GM12878 (cell line): Measurements from ENCODE around the gene OSBPL3. TPM values are rescaled to one million over a fixed set of nuclear protein-coding genes. Genes with fewer than 3 reads are reported as not detected.
A peak's percentile ranks its signal among the peaks of the same experiment; 100 is the strongest.

Source experiments
- ATAC-seq: fragments of 200-7000 bp; cut with Tn5 transposase; 3 replicates; pipeline ENCODE4 v1.9.1; 2020; ENCODE audit warnings: mild to moderate bottlenecking, moderate library complexity
- BruUV-seq: library from RNA; stranded (reverse); fragments of 400-500 nt; replicated peaks from 2 replicates; lab custom pipeline; 2021; lab: Mats Ljungman, UMichigan
- CTCF ChIA-PET: fragments of 300-600 bp; sonication (Branson Sonifier 250); formaldehyde crosslinking; extraction: SDS; loops from one replicate; lab custom pipeline; 2021; ENCODE audit warnings: inconsistent platforms; lab: Yijun Ruan, JAX
- POLR2A ChIA-PET: fragments of 350-600 bp; formaldehyde crosslinking; extraction: SDS; loops from one replicate; lab custom pipeline; 2021; ENCODE audit warnings: inconsistent platforms; lab: Charles Lee
- RAD21 ChIA-PET: fragments of 300-600 bp; sonication (Branson Sonifier 250); formaldehyde crosslinking; loops from one replicate; lab custom pipeline; 2023; ENCODE audit warnings: antibody characterized with exemption; ENCODE audit not compliant: unreplicated experiment; lab: Charles Lee
- SMC1A ChIA-PET: fragments of 300-600 bp; sonication (Branson Sonifier 250); formaldehyde crosslinking; loops from one replicate; lab custom pipeline; 2023; ENCODE audit not compliant: unreplicated experiment, uncharacterized antibody; lab: Charles Lee
- DNase-seq: peaks from one replicate; pipeline ENCODE4 v3.0.0-alpha.2; 2011; ENCODE audit warnings: low read depth, low spot score
- FAIRE-seq: peaks from 3 replicates; lab custom pipeline; 2011; peaks lifted over from hg19 to GRCh38; lab: Jason Lieb, UNC
- H2AFZ ChIP-seq: 2 replicates; pipeline ENCODE4 v1.6.0; 2011; ENCODE audit warnings: low read depth, low read length, control low read depth; ENCODE audit not compliant: control insufficient read depth
- H3K27ac ChIP-seq: 2 replicates; pipeline ENCODE4 v1.5.1; 2011; ENCODE audit warnings: control low read depth; ENCODE audit not compliant: control insufficient read depth, insufficient read depth
- H3K27me3 ChIP-seq, 2 experiments: replicated peaks in 1 of 2; 2 replicates each; pipeline versions ENCODE4 v1.6.0 to v1.6.1; 2011; ENCODE audit warnings: low read length in 1 of 2; ENCODE audit not compliant: control insufficient read depth in 2 of 2, insufficient read depth in 2 of 2
- H3K36me3 ChIP-seq, 2 experiments: 2 replicates each; pipeline ENCODE4 v1.5.1; 2011; ENCODE audit warnings: low read length in 1 of 2; ENCODE audit not compliant: control insufficient read depth in 2 of 2, insufficient read depth in 2 of 2
- H3K4me1 ChIP-seq: 2 replicates; pipeline ENCODE4 v1.6.1; 2011; ENCODE audit warnings: mild to moderate bottlenecking, low read length, moderate library complexity, mixed read lengths; ENCODE audit not compliant: control insufficient read depth, insufficient read depth
- H3K4me2 ChIP-seq: 2 replicates; pipeline ENCODE4 v1.6.0; 2011; ENCODE audit warnings: control low read depth; ENCODE audit not compliant: control insufficient read depth, insufficient read depth
- H3K4me3 ChIP-seq: fragments of 200-600 bp; sonication (generic); 2 replicates; pipeline ENCODE4 v1.5.1; 2016
- H3K79me2 ChIP-seq: 2 replicates; pipeline ENCODE4 v1.6.0; 2011; ENCODE audit warnings: low read length; ENCODE audit not compliant: control insufficient read depth, insufficient read depth
- H3K9ac ChIP-seq: 2 replicates; pipeline ENCODE4 v1.8.0; 2011; ENCODE audit warnings: low read length, control low read depth, mixed read lengths; ENCODE audit not compliant: control insufficient read depth, insufficient read depth
- H3K9me3 ChIP-seq: replicated peaks from 3 replicates; pipeline ENCODE4 v1.5.1; 2011; ENCODE audit warnings: mild to moderate bottlenecking, low read length; ENCODE audit not compliant: control insufficient read depth, insufficient read depth
- H4K20me1 ChIP-seq: 2 replicates; pipeline ENCODE4 v1.6.0; 2011; ENCODE audit not compliant: control insufficient read depth, insufficient read depth
- MXI1 ChIP-seq: fragments of 150-350 bp; IDR thresholded peaks from 2 replicates; pipeline ENCODE4 v1.6.1; 2011; ENCODE audit warnings: low read depth, mild to moderate bottlenecking, inconsistent platforms, low read length, improper control_type of control experiment
- NFIC ChIP-seq: IDR thresholded peaks from 2 replicates; pipeline ENCODE4 v1.6.1; 2012; ENCODE audit warnings: low read depth, mild to moderate bottlenecking, inconsistent platforms, low read length, moderate library complexity
- NR2C1 ChIP-seq: fragments of 450-650 bp; IDR thresholded peaks from 2 replicates; pipeline ENCODE4 v1.6.1; 2017; ENCODE audit warnings: antibody characterized with exemption, mild to moderate bottlenecking, moderate library complexity
- NR2F1 ChIP-seq: fragments of 450-650 bp; conservative IDR thresholded peaks from 2 replicates; pipeline ENCODE4 v1.6.1; 2017; ENCODE audit warnings: mild to moderate bottlenecking
- RAD21 ChIP-seq: IDR thresholded peaks from 2 replicates; pipeline ENCODE4 v1.6.1; 2011; ENCODE audit warnings: mild to moderate bottlenecking, low read depth, low read length, moderate library complexity; ENCODE audit not compliant: insufficient read depth
- RUNX3 ChIP-seq: IDR thresholded peaks from 2 replicates; pipeline ENCODE4 v1.6.1; 2012; ENCODE audit warnings: low read length, inconsistent platforms
- WGBS: methylation state at CpG from one replicate; pipeline ENCODE4 v1.1.6; 2016; ENCODE audit warnings: low lambda C conversion rate; ENCODE audit not compliant: insufficient replicate concordance, insufficient coverage; ENCODE audit errors: missing lambda C conversion rate; 5-methylcytosine and 5-hydroxymethylcytosine counted together
- in situ Hi-C: fragments of 300-500 bp; cut with MboI; formaldehyde crosslinking; loops from 9 replicates; pipeline ENCODE4 v1.14.3; 2018; ENCODE audit warnings: mixed read lengths
- intact Hi-C: fragments of 100-400 bp; cut with micrococcal nuclease; formaldehyde crosslinking; loops from one replicate; pipeline ENCODE4 v1.14.2; 2022; ENCODE audit not compliant: unreplicated experiment
- polyA plus RNA-seq, 11 experiments: library from polyadenylated mRNA; depleted of rRNA in 4 of 11; unstranded in 6 of 11; stranded (reverse) in 5 of 11; fragments of >200 nt; fragmentation: Nextera tagmentation in 4 of 11; fragmentation: Illumina TruSeq in 1 of 11; extraction: Ambion mirVana in 4 of 11; extraction: Trizol in 1 of 11; gene quantifications; 1 replicate in 1 of 11; 2 replicates in 10 of 11; pipeline versions ENCODE4 v1.2.1 to v1.2.3, GENCODE V29; 2011 to 2016; ENCODE audit warnings: inconsistent platforms in 2 of 11, missing spikeins in 2 of 11, low read depth in 1 of 11
- total RNA-seq, 4 experiments: library from RNA; depleted of rRNA in 3 of 4; stranded (reverse); fragments of >200 nt in 3 of 4; fragmentation: Illumina TruSeq in 1 of 4; extraction: Trizol in 1 of 4; gene quantifications; 2 replicates each; pipeline versions ENCODE4 v1.2.1 to v1.2.3, GENCODE V29; 2013 to 2021
- TF ChIP-seq, protein P1 (sequence below): fragments of 450-650 bp; IDR thresholded peaks from 2 replicates; pipeline ENCODE4 v1.6.1; 2016; ENCODE audit warnings: mild to moderate bottlenecking
- TF ChIP-seq, protein P2 (sequence below): fragments of 450-650 bp; conservative IDR thresholded peaks from 2 replicates; pipeline ENCODE4 v1.6.1; 2017; ENCODE audit warnings: mild to moderate bottlenecking, moderate library complexity
- TF ChIP-seq, protein P3 (sequence below), 3 experiments: IDR thresholded peaks in 2 of 3; conservative IDR thresholded peaks in 1 of 3; 2 replicates each; pipeline ENCODE4 v1.5.1; 2011; ENCODE audit warnings: low read depth in 3 of 3, low read length in 3 of 3, mild to moderate bottlenecking in 3 of 3, control low read depth in 2 of 3, moderate library complexity in 2 of 3, inconsistent platforms in 1 of 3, mixed read lengths in 1 of 3; ENCODE audit not compliant: control insufficient read depth in 2 of 3, insufficient read depth in 1 of 3; ENCODE audit errors: extremely low read depth in 1 of 3
- TF ChIP-seq, protein P4 (sequence below): IDR thresholded peaks from 2 replicates; pipeline ENCODE4 v1.6.1; 2012; ENCODE audit warnings: low read depth, low read length, improper control_type of control experiment

Gene OSBPL3
- total and polyA plus RNA-seq, 10 of the 15 experiments (the other 5 are each of a cell fraction or from before 2014, with no cell fraction given) = 6.1 to 46.6 (median 27.0) TPM

DNA sequence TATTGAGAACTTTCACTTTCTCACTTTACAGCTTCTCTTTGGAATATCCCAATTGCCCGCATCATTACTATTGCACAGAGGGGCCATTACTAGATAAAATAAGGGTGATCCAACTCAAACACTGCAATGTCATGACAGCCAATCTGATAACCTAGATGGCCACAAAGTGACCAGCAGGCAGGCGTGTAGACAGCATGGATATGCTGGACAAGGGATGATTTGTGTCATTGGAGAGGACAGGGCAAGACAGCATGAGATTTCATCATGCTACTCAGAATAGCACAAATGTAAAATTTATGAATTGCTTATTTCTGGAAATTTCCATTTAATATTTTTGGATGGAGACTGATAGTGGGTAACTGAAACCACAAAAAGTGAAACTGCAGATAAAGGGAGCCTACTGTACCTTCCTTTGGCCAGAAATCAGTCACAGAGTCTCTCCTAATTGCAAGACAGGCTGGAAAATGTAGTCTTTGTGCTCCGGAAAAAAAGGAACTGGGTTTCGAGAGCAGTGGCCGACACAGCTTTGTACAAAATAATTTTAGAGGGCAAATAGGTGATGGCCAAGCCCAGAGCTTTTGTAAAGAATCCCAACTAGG is 216.6 kb downstream of the OSBPL3 start:
- DNase-seq (no peak), ATAC-seq (no peak), FAIRE-seq (peak; percentile 23)
- peak overlapping the region; percentile 20; the same call in 1 of the 2 replicates for H3K4me2 ChIP-seq
- H3K27ac ChIP-seq = no peak overlapping the region
- POLR2A ChIA-PET = no interaction called here
- RAD21 ChIA-PET = no interaction called here
- no peaks in the 10 kb centered on the region for H4K20me1 ChIP-seq
- peaks cover 13% of the 10 kb centered on the region for H3K4me1 ChIP-seq
- BruUV-seq = no TSS peak
- 83% methylated on average over 5 of the region's 5 CpGs for WGBS
- no peak overlapping the region for H2AFZ ChIP-seq
- no peak overlapping the region for H3K9ac ChIP-seq
- peaks cover 2% of the 10 kb centered on the region for H3K9me3 ChIP-seq
- no peaks in the 10 kb centered on the region for H3K79me2 ChIP-seq
- in situ Hi-C loops (no loop called here), intact Hi-C loops (no loop called here)
- CTCF ChIA-PET = interaction anchor here (1.1 to 2.6 kb wide), 2 partner anchors 8 to 49 kb away, joined by 4 to 11 read pairs; no protein-coding TSS in a partner anchor
- SMC1A ChIA-PET = interaction anchor here (0.9 kb wide), 1 partner anchor 12 kb away, joined by 3 read pairs; no protein-coding TSS in a partner anchor
- TF ChIP-seq NR2F1 = no peak
- peak; percentile 50 for TF ChIP-seq RUNX3
- TF ChIP-seq NFIC = 0 out of 2 replicates have a peak, but pooled peaks have one; percentile 22
- no peaks in the 10 kb centered on the region for H3K36me3 ChIP-seq
- no peak overlapping the region for H3K4me3 ChIP-seq
- no peaks in the 10 kb centered on the region for H3K27me3 ChIP-seq

DNA sequence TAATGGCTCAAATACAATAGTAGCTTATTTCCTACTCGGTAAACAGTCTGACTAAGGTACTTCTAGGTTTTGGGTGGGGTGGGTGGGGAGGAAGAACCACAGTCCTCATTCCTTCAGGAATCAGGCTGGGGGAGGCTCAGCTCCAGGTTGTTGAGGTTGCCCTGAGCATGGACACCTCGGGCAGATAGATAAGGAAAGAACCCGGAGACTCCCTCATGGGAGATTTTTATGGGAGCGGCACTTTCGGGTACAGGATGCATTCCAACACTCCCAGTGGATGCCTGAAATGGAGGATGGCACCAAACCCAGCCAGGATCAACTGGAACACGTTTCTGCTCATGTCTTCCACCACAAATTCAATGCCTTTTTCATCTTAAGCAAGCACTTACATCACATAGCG is 217.2 kb downstream of the OSBPL3 start:
- in situ Hi-C loops (no loop called here), intact Hi-C loops (no loop called here)
- DNase-seq (no peak), ATAC-seq (no peak), FAIRE-seq (no peak)
- Histone ChIP-seq H3K27me3 (no peaks in the 10 kb centered on the region), H4K20me1 (no peaks in the 10 kb centered on the region), H3K9me3 (peaks cover 2% of the 10 kb centered on the region), H3K79me2 (peaks cover 3% of the 10 kb centered on the region; the same call in 1 of the 2 replicates), H3K4me1 (peaks cover 15% of the 10 kb centered on the region), H3K4me2 (0 out of 2 replicates have a peak overlapping the region, but pooled peaks have one; percentile 15), H2AFZ (no peak overlapping the region), H3K36me3 (no peaks in the 10 kb centered on the region), H3K27ac (no peak overlapping the region), H3K4me3 (no peak overlapping the region), H3K9ac (no peak overlapping the region)
- ChIA-PET RAD21 (interaction anchor here (0.8 to 1.2 kb wide), 2 partner anchors 29 to 47 kb away, joined by 3 read pairs; no protein-coding TSS in a partner anchor), POLR2A (no interaction called here), SMC1A (interaction anchor here (0.7 kb wide), 1 partner anchor 8 kb away, joined by 3 read pairs; no protein-coding TSS in a partner anchor), CTCF (no interaction called here)
- 77% methylated on average over 7 of the region's 7 CpGs for WGBS
- BruUV-seq = no TSS peak
- TF ChIP-seq MXI1 = no peak
- TF ChIP-seq, protein P1, sequence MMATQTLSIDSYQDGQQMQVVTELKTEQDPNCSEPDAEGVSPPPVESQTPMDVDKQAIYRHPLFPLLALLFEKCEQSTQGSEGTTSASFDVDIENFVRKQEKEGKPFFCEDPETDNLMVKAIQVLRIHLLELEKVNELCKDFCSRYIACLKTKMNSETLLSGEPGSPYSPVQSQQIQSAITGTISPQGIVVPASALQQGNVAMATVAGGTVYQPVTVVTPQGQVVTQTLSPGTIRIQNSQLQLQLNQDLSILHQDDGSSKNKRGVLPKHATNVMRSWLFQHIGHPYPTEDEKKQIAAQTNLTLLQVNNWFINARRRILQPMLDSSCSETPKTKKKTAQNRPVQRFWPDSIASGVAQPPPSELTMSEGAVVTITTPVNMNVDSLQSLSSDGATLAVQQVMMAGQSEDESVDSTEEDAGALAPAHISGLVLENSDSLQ = no peak
- no peak for TF ChIP-seq RAD21
- TF ChIP-seq, protein P2, sequence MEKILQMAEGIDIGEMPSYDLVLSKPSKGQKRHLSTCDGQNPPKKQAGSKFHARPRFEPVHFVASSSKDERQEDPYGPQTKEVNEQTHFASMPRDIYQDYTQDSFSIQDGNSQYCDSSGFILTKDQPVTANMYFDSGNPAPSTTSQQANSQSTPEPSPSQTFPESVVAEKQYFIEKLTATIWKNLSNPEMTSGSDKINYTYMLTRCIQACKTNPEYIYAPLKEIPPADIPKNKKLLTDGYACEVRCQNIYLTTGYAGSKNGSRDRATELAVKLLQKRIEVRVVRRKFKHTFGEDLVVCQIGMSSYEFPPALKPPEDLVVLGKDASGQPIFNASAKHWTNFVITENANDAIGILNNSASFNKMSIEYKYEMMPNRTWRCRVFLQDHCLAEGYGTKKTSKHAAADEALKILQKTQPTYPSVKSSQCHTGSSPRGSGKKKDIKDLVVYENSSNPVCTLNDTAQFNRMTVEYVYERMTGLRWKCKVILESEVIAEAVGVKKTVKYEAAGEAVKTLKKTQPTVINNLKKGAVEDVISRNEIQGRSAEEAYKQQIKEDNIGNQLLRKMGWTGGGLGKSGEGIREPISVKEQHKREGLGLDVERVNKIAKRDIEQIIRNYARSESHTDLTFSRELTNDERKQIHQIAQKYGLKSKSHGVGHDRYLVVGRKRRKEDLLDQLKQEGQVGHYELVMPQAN = no peak
- TF ChIP-seq, protein P3, sequence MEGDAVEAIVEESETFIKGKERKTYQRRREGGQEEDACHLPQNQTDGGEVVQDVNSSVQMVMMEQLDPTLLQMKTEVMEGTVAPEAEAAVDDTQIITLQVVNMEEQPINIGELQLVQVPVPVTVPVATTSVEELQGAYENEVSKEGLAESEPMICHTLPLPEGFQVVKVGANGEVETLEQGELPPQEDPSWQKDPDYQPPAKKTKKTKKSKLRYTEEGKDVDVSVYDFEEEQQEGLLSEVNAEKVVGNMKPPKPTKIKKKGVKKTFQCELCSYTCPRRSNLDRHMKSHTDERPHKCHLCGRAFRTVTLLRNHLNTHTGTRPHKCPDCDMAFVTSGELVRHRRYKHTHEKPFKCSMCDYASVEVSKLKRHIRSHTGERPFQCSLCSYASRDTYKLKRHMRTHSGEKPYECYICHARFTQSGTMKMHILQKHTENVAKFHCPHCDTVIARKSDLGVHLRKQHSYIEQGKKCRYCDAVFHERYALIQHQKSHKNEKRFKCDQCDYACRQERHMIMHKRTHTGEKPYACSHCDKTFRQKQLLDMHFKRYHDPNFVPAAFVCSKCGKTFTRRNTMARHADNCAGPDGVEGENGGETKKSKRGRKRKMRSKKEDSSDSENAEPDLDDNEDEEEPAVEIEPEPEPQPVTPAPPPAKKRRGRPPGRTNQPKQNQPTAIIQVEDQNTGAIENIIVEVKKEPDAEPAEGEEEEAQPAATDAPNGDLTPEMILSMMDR (IDR thresholded peaks at IDR 0.05 in 2 of 3, conservative IDR thresholded peaks at IDR 0.05 in 1 of 3; ENCODE audit: control insufficient read depth in 2 of 3, extremely low read depth in 1 of 3, insufficient read depth in 1 of 3, low read depth in 3 of 3, low read length in 3 of 3) = no peak
- no peak for TF ChIP-seq NR2C1
- TF ChIP-seq, protein P4, sequence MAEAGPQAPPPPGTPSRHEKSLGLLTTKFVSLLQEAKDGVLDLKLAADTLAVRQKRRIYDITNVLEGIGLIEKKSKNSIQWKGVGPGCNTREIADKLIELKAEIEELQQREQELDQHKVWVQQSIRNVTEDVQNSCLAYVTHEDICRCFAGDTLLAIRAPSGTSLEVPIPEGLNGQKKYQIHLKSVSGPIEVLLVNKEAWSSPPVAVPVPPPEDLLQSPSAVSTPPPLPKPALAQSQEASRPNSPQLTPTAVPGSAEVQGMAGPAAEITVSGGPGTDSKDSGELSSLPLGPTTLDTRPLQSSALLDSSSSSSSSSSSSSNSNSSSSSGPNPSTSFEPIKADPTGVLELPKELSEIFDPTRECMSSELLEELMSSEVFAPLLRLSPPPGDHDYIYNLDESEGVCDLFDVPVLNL = no peak
